GM18526 (cell line): ENCODE data around the gene CAMTA1.

ENCODE experiments used
- POLR2A ChIP-seq: IDR thresholded peaks from 3 replicates; pipeline ENCODE4 v1.6.1; 2011; ENCODE audit not compliant: insufficient read length; ENCODE audit errors: extremely low read depth

Gene CAMTA1

GRCh38 chr1:7389201-7389905 is 604.1 kb downstream of the CAMTA1 start:
- no peak for TF ChIP-seq POLR2A

- TF ChIP-seq POLR2A, result no peak
Observed at GRCh38 chr1:7389906-7390603, 604.8 kb downstream of the CAMTA1 start.

GRCh38 chr1:7390604-7391000 is 605.3 kb downstream of the CAMTA1 start:
- TF ChIP-seq POLR2A, result no peak

GRCh38 chr1:7393136-7393535 is 607.9 kb downstream of the CAMTA1 start:
- no peak for TF ChIP-seq POLR2A

GRCh38 chr1:7395251-7395650 is 610.0 kb downstream of the CAMTA1 start:
- no peak for TF ChIP-seq POLR2A

GRCh38 chr1:7398982-7399381 is 613.7 kb downstream of the CAMTA1 start:
- no peak for TF ChIP-seq POLR2A

GRCh38 chr1:7399514-7400125 is 614.4 kb downstream of the CAMTA1 start:
- TF ChIP-seq POLR2A, result no peak

- no peak for TF ChIP-seq POLR2A
Observed at GRCh38 chr1:7400566-7400965, 615.3 kb downstream of the CAMTA1 start.

GRCh38 chr1:7401814-7402547 is 616.7 kb downstream of the CAMTA1 start:
- TF ChIP-seq POLR2A, result no peak

GRCh38 chr1:7402548-7402850 is 617.2 kb downstream of the CAMTA1 start:
- TF ChIP-seq POLR2A, result no peak

- TF ChIP-seq POLR2A, result no peak
Observed at GRCh38 chr1:7403265-7404045, 618.2 kb downstream of the CAMTA1 start.

GRCh38 chr1:7404046-7404742 is 618.9 kb downstream of the CAMTA1 start:
- TF ChIP-seq POLR2A, result no peak

GRCh38 chr1:7405844-7406500 is 620.7 kb downstream of the CAMTA1 start:
- no peak for TF ChIP-seq POLR2A
